Measurements from ENCODE around the gene AIG1.

AIG1 gene

GRCh38 chr6:143390278-143390677 is 329.6 kb downstream of the AIG1 start:
- no peak for DNase-seq
- Histone ChIP-seq H3K4me2 (ENCODE audit: insufficient read depth, low read length) (no peak overlapping the region), H3K9me3 (ENCODE audit: insufficient read depth, low read length, severe bottlenecking) (no peaks in the 10 kb centered on the region), H3K79me2 (ENCODE audit: insufficient read depth, low read length) (no peaks in the 10 kb centered on the region), H3K27me3 (ENCODE audit: insufficient read depth, low read length, poor library complexity) (no peaks in the 10 kb centered on the region), H2AFZ (ENCODE audit: low read depth, low read length) (no peak overlapping the region), H3K9ac (ENCODE audit: low read depth, low read length) (no peak overlapping the region), H3K4me1 (ENCODE audit: insufficient read depth, low read length) (no peaks in the 10 kb centered on the region), H4K20me1 (ENCODE audit: insufficient read depth, low read length) (no peaks in the 10 kb centered on the region), H3K36me3 (ENCODE audit: insufficient read depth, low read length) (no peaks in the 10 kb centered on the region), H3K27ac (ENCODE audit: low read length) (no peak overlapping the region), H3K4me3 (ENCODE audit: low read depth in 1 of 2, low read length in 2 of 2) (no peak overlapping the region)
- no peak for ATAC-seq (ENCODE audit: insufficient read depth, low read depth)
- TF ChIP-seq EZH2 (IDR thresholded peaks at IDR 0.05; ENCODE audit: borderline replicate concordance, low read depth, low read length, severe bottlenecking), result no peak
- TF ChIP-seq CTCF (IDR thresholded peaks at IDR 0.05; ENCODE audit: borderline replicate concordance, extremely low read depth, low read length, poor library complexity, severe bottlenecking), result no peak
